WERI-Rb-1 (cell line): ENCODE data around the gene GUCA1A.

Source experiments
- DNase-seq: peaks from one replicate; pipeline ENCODE4 v3.0.0-alpha.2; 2020
- H3K27ac ChIP-seq: fragments of 250-450 bp; sonication (Bioruptor Pico); 2 replicates; pipeline ENCODE4 v1.5.1; 2020; ENCODE audit warnings: mild to moderate bottlenecking, moderate library complexity
- H3K27me3 ChIP-seq: fragments of 250-450 bp; sonication (Bioruptor Pico); 2 replicates; pipeline ENCODE4 v1.5.1; 2021; ENCODE audit warnings: mild to moderate bottlenecking, low read depth, moderate library complexity; ENCODE audit not compliant: insufficient read depth, severe bottlenecking
- H3K36me3 ChIP-seq: fragments of 250-450 bp; sonication (Bioruptor Pico); 2 replicates; pipeline ENCODE4 v1.5.1; 2020; ENCODE audit warnings: mild to moderate bottlenecking, moderate library complexity
- H3K4me3 ChIP-seq: 2 replicates; pipeline ENCODE4 v1.5.1; 2011; ENCODE audit warnings: low read depth, mild to moderate bottlenecking, control low read depth, low read length
- H3K9me3 ChIP-seq: fragments of 250-450 bp; sonication (Bioruptor Pico); 2 replicates; pipeline ENCODE4 v1.5.1; 2021; ENCODE audit warnings: mild to moderate bottlenecking, moderate library complexity; ENCODE audit not compliant: severe bottlenecking
- CTCF ChIP-seq: IDR thresholded peaks from 2 replicates; pipeline ENCODE4 v1.5.1; 2011; ENCODE audit warnings: low read depth, mild to moderate bottlenecking, control low read depth, inconsistent platforms, low read length

Gene GUCA1A

GRCh38 chr6:42140756-42141602 lies 32.2 kb upstream of the GUCA1A start:
- Histone ChIP-seq H3K36me3 (no peaks in the 10 kb centered on the region), H3K27ac (no peak overlapping the region), H3K9me3 (no peaks in the 10 kb centered on the region), H3K4me3 (no peak overlapping the region), H3K27me3 (no peaks in the 10 kb centered on the region)
- no peak for TF ChIP-seq CTCF
- no peak for DNase-seq

GRCh38 chr6:42141603-42142117 lies 31.5 kb upstream of the GUCA1A start:
- Histone ChIP-seq H3K4me3 (peak overlapping the region; percentile 45), H3K9me3 (no peaks in the 10 kb centered on the region), H3K27ac (no peak overlapping the region), H3K36me3 (no peaks in the 10 kb centered on the region), H3K27me3 (no peaks in the 10 kb centered on the region)
- no peak for DNase-seq
- TF ChIP-seq CTCF: no peak

- H3K9me3 ChIP-seq: no peaks in the 10 kb centered on the region
- no peak for TF ChIP-seq CTCF
- H3K27ac ChIP-seq: peak within 1 kb of the TSS; percentile 24
- peak within 1 kb of the TSS; percentile 45 for H3K4me3 ChIP-seq
- H3K27me3 ChIP-seq: no peaks in the 10 kb centered on the region
- DNase-seq: peak; percentile 54
- H3K36me3 ChIP-seq: no peaks in the 10 kb centered on the region
These were observed 30.9 kb upstream of the GUCA1A start, which contains the start of gene C6orf132 for GRCh38 chr6:42142118-42142835. Gene C6orf132 (minus strand): TSS chr6:42142620. CDS start chr6:42142444, 176 bp downstream.

- Histone ChIP-seq H3K9me3 (no peaks in the 10 kb centered on the region), H3K36me3 (no peaks in the 10 kb centered on the region), H3K27ac (no peak overlapping the region), H3K4me3 (no peak overlapping the region), H3K27me3 (no peaks in the 10 kb centered on the region)
- no peak for DNase-seq
- TF ChIP-seq CTCF: no peak
These were observed 26.0 kb upstream of the GUCA1A start for GRCh38 chr6:42147138-42147562.

- no peak for TF ChIP-seq CTCF
- H3K27me3 ChIP-seq: no peaks in the 10 kb centered on the region
- no peak for DNase-seq
- no peaks in the 10 kb centered on the region for H3K9me3 ChIP-seq
- H3K36me3 ChIP-seq: no peaks in the 10 kb centered on the region
- no peak overlapping the region for H3K4me3 ChIP-seq
- H3K27ac ChIP-seq: no peak overlapping the region
These were observed 25.1 kb upstream of the GUCA1A start for GRCh38 chr6:42148058-42148457.
